Stomach (tissue), 4 donors: Measurements from ENCODE around the gene ZNF594.
"Not testable (repeated sequence)": the region's sequence is repeated elsewhere in the genome, so short reads cannot be mapped to it uniquely, and the experiment has no call there.

Experiments
- CTCF ChIP-seq, 7 experiments: fragments of 450-650 bp in 4 of 7; fragments of 200-600 bp in 3 of 7; sonication (generic) in 3 of 7; IDR thresholded peaks; one replicate each; pipeline ENCODE4 v1.5.1; 2016 to 2019; ENCODE audit warnings: antibody characterized with exemption in 7 of 7, control low read depth in 2 of 7, mild to moderate bottlenecking in 1 of 7
- POLR2A ChIP-seq, 4 donors: fragments of 450-650 bp; IDR thresholded peaks; one replicate each; pipeline ENCODE4 v1.6.1; 2016; ENCODE audit warnings: antibody characterized with exemption in 4 of 4, control low read depth in 2 of 4, mild to moderate bottlenecking in 1 of 4, moderate library complexity in 1 of 4

GRCh38 chr17:5130261-5130660, 61.4 kb downstream of the ZNF594 start:
- not testable (repeated sequence) for TF ChIP-seq CTCF, POLR2A (IDR thresholded peaks at IDR 0.05)
